A549 (cell line): Measurements from ENCODE around the gene THAP4. TPM values are rescaled to one million over a fixed set of nuclear protein-coding genes. Genes with fewer than 3 reads are reported as not detected.

Experiments
- ATAC-seq, 2 experiments: fragments of 200-7000 bp in 1 of 2; fragments of >200 bp in 1 of 2; cut with Nextera tagmentation in 1 of 2; cut with Tn5 transposase in 1 of 2; 3 replicates each; pipeline versions ENCODE4 v1.8.0 to v1.9.1; 2018 to 2020; ENCODE audit warnings: mild to moderate bottlenecking in 1 of 2, moderate library complexity in 1 of 2
- CTCF ChIA-PET: fragments of 300-600 bp; sonication (Branson Sonifier 250); formaldehyde crosslinking; extraction: SDS; loops from one replicate; lab custom pipeline; 2021; ENCODE audit warnings: antibody characterized with exemption, inconsistent platforms; lab: Yijun Ruan, JAX
- POLR2A ChIA-PET: fragments of 350-600 bp; formaldehyde crosslinking; extraction: SDS; loops from one replicate; lab custom pipeline; 2021; ENCODE audit warnings: antibody characterized with exemption, inconsistent platforms; lab: Yijun Ruan, JAX
- DNase-seq, 2 experiments: peaks; one replicate each; pipeline versions ENCODE4 v3.0.0 to v3.0.0-alpha.2; 2011 to 2016; ENCODE audit warnings: low read depth in 1 of 2, low spot score in 1 of 2
- FAIRE-seq: peaks from 2 replicates; lab custom pipeline; 2011; peaks lifted over from hg19 to GRCh38; lab: Jason Lieb, UNC
- H3K27ac ChIP-seq, 2 experiments: fragments of >200 bp; sonication (Bioruptor Twin); formaldehyde crosslinking; 3 replicates each; pipeline ENCODE4 v1.5.1; 2016 to 2017
- H3K4me1 ChIP-seq: fragments of >200 bp; sonication (Bioruptor Twin); formaldehyde crosslinking; 3 replicates; pipeline ENCODE4 v1.6.1; 2016
- H3K4me2 ChIP-seq: fragments of >200 bp; sonication (Bioruptor Twin); formaldehyde crosslinking; 3 replicates; pipeline ENCODE4 v1.6.1; 2016
- H3K4me3 ChIP-seq: fragments of >200 bp; sonication (Bioruptor Twin); formaldehyde crosslinking; 3 replicates; pipeline ENCODE4 v1.5.1; 2016
- H3K9me3 ChIP-seq: fragments of >200 bp; sonication (Bioruptor Twin); formaldehyde crosslinking; 3 replicates; pipeline ENCODE4 v1.6.1; 2016
- CEBPB ChIP-seq, 2 experiments: fragments of >200 bp in 1 of 2; sonication (Bioruptor Twin) in 1 of 2; formaldehyde crosslinking in 1 of 2; IDR thresholded peaks; 2 replicates each; pipeline ENCODE4 v1.6.1; 2012 to 2016
- EHMT2 ChIP-seq: fragments of 200-600 bp; sonication (generic); IDR thresholded peaks from 2 replicates; pipeline ENCODE4 v1.6.1; 2016; ENCODE audit warnings: antibody characterized with exemption, low read depth, mild to moderate bottlenecking, moderate library complexity
- EP300 ChIP-seq, 2 experiments: fragments of >200 bp; sonication (Bioruptor Twin); formaldehyde crosslinking; IDR thresholded peaks; 2 replicates in 1 of 2; 3 replicates in 1 of 2; pipeline ENCODE4 v1.6.1; 2016 to 2017
- FOXS1 ChIP-seq: fragments of 250-450 bp; sonication (Bioruptor Pico); IDR thresholded peaks from 2 replicates; pipeline ENCODE4 v1.5.0; 2020; ENCODE audit warnings: mild to moderate bottlenecking, moderate library complexity
- HOXA7 ChIP-seq: fragments of 250-450 bp; sonication (Bioruptor Pico); IDR thresholded peaks from 2 replicates; pipeline ENCODE4 v1.5.0; 2020; ENCODE audit warnings: mild to moderate bottlenecking, moderate library complexity
- HOXB13 ChIP-seq: fragments of 250-450 bp; sonication (Bioruptor Pico); IDR thresholded peaks from 2 replicates; pipeline ENCODE4 v1.5.0; 2020; ENCODE audit warnings: low read depth, mild to moderate bottlenecking, moderate library complexity
- JUN ChIP-seq, 2 experiments: fragments of >200 bp; sonication (Bioruptor Twin); formaldehyde crosslinking; IDR thresholded peaks; 2 replicates in 1 of 2; 3 replicates in 1 of 2; pipeline ENCODE4 v1.6.1; 2016 to 2017
- KDM1A ChIP-seq: fragments of 200-600 bp; sonication (generic); IDR thresholded peaks from 2 replicates; pipeline ENCODE4 v1.6.1; 2016; ENCODE audit warnings: low read depth, mild to moderate bottlenecking
- KDM5A ChIP-seq: fragments of 200-600 bp; sonication (generic); IDR thresholded peaks from 2 replicates; pipeline ENCODE4 v1.6.1; 2016; ENCODE audit warnings: antibody characterized with exemption, mild to moderate bottlenecking
- MAFK ChIP-seq: fragments of 450-650 bp; IDR thresholded peaks from 2 replicates; pipeline ENCODE4 v1.6.1; 2014; ENCODE audit not compliant: partially characterized antibody
- NPAS2 ChIP-seq: fragments of 250-450 bp; sonication (Bioruptor Pico); IDR thresholded peaks from 2 replicates; pipeline ENCODE4 v1.8.0; 2022; ENCODE audit warnings: mild to moderate bottlenecking, moderate library complexity, borderline replicate concordance
- PBX3 ChIP-seq: IDR thresholded peaks from 2 replicates; pipeline ENCODE4 v1.6.1; 2012
- REST ChIP-seq: fragments of 200-600 bp; sonication (generic); IDR thresholded peaks from 2 replicates; pipeline ENCODE4 v1.6.1; 2016; ENCODE audit warnings: antibody characterized with exemption, mild to moderate bottlenecking, moderate library complexity
- SMC3 ChIP-seq: fragments of >200 bp; sonication (Bioruptor Twin); formaldehyde crosslinking; IDR thresholded peaks from 3 replicates; pipeline ENCODE4 v1.6.1; 2018; ENCODE audit warnings: inconsistent platforms
- SREBF2 ChIP-seq: fragments of 450-650 bp; IDR thresholded peaks from 2 replicates; pipeline ENCODE4 v1.6.1; 2014; ENCODE audit warnings: mild to moderate bottlenecking, moderate library complexity
- TP53 ChIP-seq: fragments of 250-450 bp; sonication (Bioruptor Pico); IDR thresholded peaks from 2 replicates; pipeline ENCODE4 v1.5.0; 2021; ENCODE audit warnings: mild to moderate bottlenecking, moderate library complexity
- ZC3H11A ChIP-seq: fragments of 450-650 bp; IDR thresholded peaks from 2 replicates; pipeline ENCODE4 v1.6.1; 2014; ENCODE audit warnings: antibody characterized with exemption, mild to moderate bottlenecking
- ZFP36 ChIP-seq: fragments of 450-650 bp; IDR thresholded peaks from 2 replicates; pipeline ENCODE4 v1.6.1; 2014; ENCODE audit warnings: borderline replicate concordance; ENCODE audit not compliant: partially characterized antibody
- ZSCAN20 ChIP-seq: fragments of 250-450 bp; sonication (Bioruptor Pico); IDR thresholded peaks from 2 replicates; pipeline ENCODE4 v1.8.0; 2022; ENCODE audit warnings: mild to moderate bottlenecking, moderate library complexity
- WGBS: methylation state at CpG from one replicate; pipeline ENCODE4 v1.1.6; 2017; ENCODE audit errors: missing lambda C conversion rate; 5-methylcytosine and 5-hydroxymethylcytosine counted together
- polyA plus RNA-seq, 4 experiments: library from polyadenylated mRNA; depleted of rRNA in 3 of 4; stranded (reverse); fragments of >200 nt; fragmentation: RNase III in 1 of 4; extraction: RNeasy Plus Mini Kit Qiagen cat#74134 plus additional on column Dnase treatment in 1 of 4; gene quantifications; 2 replicates in 3 of 4; 3 replicates in 1 of 4; pipeline ENCODE4 v1.2.3, GENCODE V29; 2011 to 2017
- TF ChIP-seq, protein P1 (sequence below): fragments of >200 bp; sonication (Bioruptor Twin); formaldehyde crosslinking; IDR thresholded peaks from 3 replicates; pipeline ENCODE4 v1.6.1; 2016

THAP4 gene
- polyA plus RNA-seq, 2 of the 4 experiments (the other 2 are of a cell fraction) = 36.1 to 51.0 TPM

GRCh38 chr2:241613017-241613780 is 23.8 kb downstream of the THAP4 start:
- no peak overlapping the region for H3K4me2 ChIP-seq
- ChIA-PET CTCF (no interaction called here), POLR2A (no interaction called here)
- ATAC-seq (no peak), DNase-seq (no peak), FAIRE-seq (no peak)
- no peak overlapping the region for H3K4me3 ChIP-seq
- no peak overlapping the region for H3K27ac ChIP-seq
- no peaks in the 10 kb centered on the region; the same call in 2 of the 3 replicates for H3K4me1 ChIP-seq
- 82% methylated on average over 15 of the region's 15 CpGs for WGBS
- no peaks in the 10 kb centered on the region for H3K9me3 ChIP-seq
- TF ChIP-seq, protein P1, sequence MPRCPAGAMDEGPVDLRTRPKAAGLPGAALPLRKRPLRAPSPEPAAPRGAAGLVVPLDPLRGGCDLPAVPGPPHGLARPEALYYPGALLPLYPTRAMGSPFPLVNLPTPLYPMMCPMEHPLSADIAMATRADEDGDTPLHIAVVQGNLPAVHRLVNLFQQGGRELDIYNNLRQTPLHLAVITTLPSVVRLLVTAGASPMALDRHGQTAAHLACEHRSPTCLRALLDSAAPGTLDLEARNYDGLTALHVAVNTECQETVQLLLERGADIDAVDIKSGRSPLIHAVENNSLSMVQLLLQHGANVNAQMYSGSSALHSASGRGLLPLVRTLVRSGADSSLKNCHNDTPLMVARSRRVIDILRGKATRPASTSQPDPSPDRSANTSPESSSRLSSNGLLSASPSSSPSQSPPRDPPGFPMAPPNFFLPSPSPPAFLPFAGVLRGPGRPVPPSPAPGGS = no peak
- TF ChIP-seq PBX3 (no peak), CEBPB (IDR thresholded peaks at IDR 0.05) (no peak), TP53 (CRISPR knock-in tag) (no peak), KDM5A (no peak), HOXB13 (CRISPR knock-in tag) (no peak), KDM1A (no peak), ZC3H11A (no peak), SMC3 (no peak), EHMT2 (no peak), ZFP36 (no peak), FOXS1 (CRISPR knock-in tag) (no peak), SREBF2 (no peak), ZSCAN20 (CRISPR knock-in tag) (no peak), HOXA7 (CRISPR knock-in tag) (no peak), JUN (IDR thresholded peaks at IDR 0.05) (no peak)
- TF ChIP-seq, all 56 proteins: peak for 0

DNA sequence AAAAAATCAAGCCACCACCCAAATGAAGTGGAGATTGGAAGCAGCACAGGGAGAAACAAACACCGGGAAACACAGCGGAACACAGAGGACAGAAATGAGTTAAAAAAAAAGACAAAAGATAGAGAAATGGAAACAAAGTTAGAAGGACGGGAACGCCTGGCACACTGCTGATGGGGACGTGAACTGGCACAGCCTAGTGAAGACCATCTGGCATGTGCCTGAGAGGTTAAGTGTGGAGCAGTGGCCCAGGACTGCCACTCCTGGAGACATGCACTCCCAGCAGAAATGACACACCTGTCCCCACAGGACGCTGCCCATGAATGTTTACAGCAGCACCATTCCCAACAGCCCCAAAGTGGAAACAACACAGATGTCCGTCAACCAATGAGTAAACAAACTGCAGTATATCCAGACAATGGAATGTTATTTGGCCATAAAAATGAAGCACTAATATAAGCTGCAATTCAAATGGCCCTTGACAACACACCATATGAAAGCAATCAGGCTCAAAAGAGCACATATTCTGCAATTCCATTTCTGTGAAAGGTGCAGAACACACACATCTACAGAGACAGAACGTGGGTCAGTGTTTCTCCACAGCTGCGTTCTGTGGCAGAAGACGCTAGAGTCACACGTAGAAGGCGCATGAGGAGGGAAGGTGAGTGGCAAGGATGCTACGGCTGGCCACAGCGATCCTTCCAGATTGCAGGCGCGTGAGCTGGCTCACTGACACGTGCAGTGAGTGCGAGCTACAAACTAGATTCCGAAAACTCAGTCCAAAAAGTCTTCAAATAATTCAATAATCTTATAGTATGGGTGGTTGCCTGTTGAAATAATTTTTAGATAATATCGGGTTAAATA is 24.6 kb downstream of the THAP4 start:
- Histone ChIP-seq H3K4me2 (no peak overlapping the region), H3K4me3 (no peak overlapping the region), H3K4me1 (no peaks in the 10 kb centered on the region), H3K9me3 (no peaks in the 10 kb centered on the region), H3K27ac (no peak overlapping the region)
- FAIRE-seq (no peak), DNase-seq (no peak), ATAC-seq (no peak)
- CTCF ChIA-PET = interaction anchor here (0.6 kb wide), 1 partner anchor 13 kb away, joined by 3 read pairs; no protein-coding TSS in a partner anchor
- TF ChIP-seq EP300 (IDR thresholded peaks at IDR 0.05) = no peak
- no peak for TF ChIP-seq MAFK
- no peak for TF ChIP-seq FOXS1 (CRISPR knock-in tag)
- TF ChIP-seq ZFP36 = no peak
- no peak for TF ChIP-seq PBX3
- no peak for TF ChIP-seq REST
- no peak for TF ChIP-seq NPAS2
- TF ChIP-seq KDM5A = no peak
- POLR2A ChIA-PET = interaction anchor here (0.6 kb wide), 1 partner anchor 518 kb away, joined by 3 read pairs; no protein-coding TSS in a partner anchor
- 91% methylated on average over 20 of the region's 20 CpGs for WGBS
